Smooth muscle cell (in vitro differentiated cells): Measurements from ENCODE around the gene PDE1A. TPM values are rescaled to one million over a fixed set of nuclear protein-coding genes. Genes with fewer than 3 reads are reported as not detected.

Source experiments
- DNase-seq: peaks from one replicate; lab custom pipeline; 2025; ENCODE audit not compliant: unreplicated experiment; lab: John Stamatoyannopoulos, UW
- H2AFZ ChIP-seq: fragments of 200-600 bp; sonication (generic); 2 replicates; pipeline ENCODE4 v1.6.0; 2016; ENCODE audit warnings: antibody characterized with exemption, low read depth, mild to moderate bottlenecking
- H3F3A ChIP-seq: fragments of 200-600 bp; sonication (generic); 2 replicates; pipeline ENCODE4 v1.6.0; 2017; ENCODE audit warnings: antibody characterized with exemption, low read depth
- H3K27ac ChIP-seq: fragments of 200-600 bp; sonication (generic); 2 replicates; pipeline ENCODE4 v1.5.1; 2016; ENCODE audit warnings: low read depth, mild to moderate bottlenecking
- H3K27me3 ChIP-seq: fragments of 200-600 bp; sonication (generic); 2 replicates; pipeline ENCODE4 v1.6.1; 2016; ENCODE audit warnings: low read depth, mild to moderate bottlenecking
- H3K36me3 ChIP-seq: fragments of 200-600 bp; sonication (generic); 2 replicates; pipeline ENCODE4 v1.5.1; 2016; ENCODE audit warnings: low read depth
- H3K4me1 ChIP-seq: fragments of 200-600 bp; sonication (generic); 2 replicates; pipeline ENCODE4 v1.5.1; 2016; ENCODE audit warnings: low read depth
- H3K4me2 ChIP-seq: fragments of 200-600 bp; sonication (generic); 2 replicates; pipeline ENCODE4 v1.6.0; 2016; ENCODE audit warnings: mild to moderate bottlenecking
- H3K4me3 ChIP-seq: fragments of 200-600 bp; sonication (generic); 2 replicates; pipeline ENCODE4 v1.5.1; 2016; ENCODE audit warnings: mild to moderate bottlenecking
- H3K79me2 ChIP-seq: fragments of 200-600 bp; sonication (generic); 2 replicates; pipeline ENCODE4 v1.6.0; 2016; ENCODE audit warnings: low read depth, mild to moderate bottlenecking
- H3K9ac ChIP-seq: fragments of 200-600 bp; sonication (generic); 2 replicates; pipeline ENCODE4 v1.6.0; 2016; ENCODE audit warnings: low read depth
- H3K9me3 ChIP-seq: fragments of 200-600 bp; sonication (generic); replicated peaks from 2 replicates; pipeline ENCODE4 v1.5.1; 2016; ENCODE audit warnings: low read depth
- H4K20me1 ChIP-seq: fragments of 200-600 bp; sonication (generic); 2 replicates; pipeline ENCODE4 v1.6.0; 2016; ENCODE audit warnings: low read depth
- WGBS: methylation state at CpG from one replicate; pipeline ENCODE4 v1.1.7; 2016; ENCODE audit warnings: low lambda C conversion rate; 5-methylcytosine and 5-hydroxymethylcytosine counted together
- polyA plus RNA-seq: library from polyadenylated mRNA; unstranded; fragments of >200 nt; fragmentation: Nextera tagmentation; extraction: Ambion mirVana; gene quantifications from 2 replicates; pipeline ENCODE4 v1.2.1, GENCODE V29; 2016
- total RNA-seq: library from RNA; depleted of rRNA; stranded (reverse); fragments of >200 nt; gene quantifications from 2 replicates; pipeline ENCODE4 v1.2.3, GENCODE V29; 2014
- TF ChIP-seq, protein P1 (sequence below): fragments of 200-600 bp; sonication (generic); IDR thresholded peaks from 2 replicates; pipeline ENCODE4 v1.5.1; 2017; ENCODE audit warnings: borderline replicate concordance, mild to moderate bottlenecking, antibody characterized with exemption; ENCODE audit not compliant: insufficient read depth, poor library complexity, severe bottlenecking

Gene PDE1A
- total and polyA plus RNA-seq, 2 experiments from 2014 or later = 0.58 to 0.96 TPM

DNA sequence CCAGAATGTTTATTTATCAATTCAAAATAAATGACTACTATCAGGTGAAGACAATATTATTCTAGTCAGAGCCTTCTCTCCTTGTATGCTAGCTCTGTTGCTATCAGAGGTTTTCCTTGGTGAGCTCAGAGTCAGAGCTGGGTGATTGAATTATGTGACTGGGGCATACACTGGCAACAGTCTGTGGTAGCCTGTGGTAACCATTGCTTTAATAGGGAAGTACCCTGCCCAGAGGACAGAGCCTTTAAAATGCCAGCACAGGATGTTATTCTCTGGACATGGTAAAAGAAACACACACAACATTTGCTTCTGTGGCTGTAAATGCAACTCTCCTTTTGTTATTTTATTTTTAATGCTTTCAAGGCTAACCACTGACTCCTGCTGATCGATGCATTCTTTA is 316.5 kb downstream of the PDE1A start:
- Histone ChIP-seq H3K9me3 (no peaks in the 10 kb centered on the region), H3K9ac (no peak overlapping the region), H3K27ac (no peak overlapping the region), H3K27me3 (no peaks in the 10 kb centered on the region), H2AFZ (no peak overlapping the region), H3K4me1 (no peaks in the 10 kb centered on the region), H3K36me3 (no peaks in the 10 kb centered on the region), H3K4me2 (no peak overlapping the region), H3F3A (no peaks in the 10 kb centered on the region), H3K79me2 (no peaks in the 10 kb centered on the region), H3K4me3 (no peak overlapping the region), H4K20me1 (no peaks in the 10 kb centered on the region)
- WGBS = 95% methylated on average over 1 of the region's 1 CpG
- no peak for DNase-seq
- TF ChIP-seq, protein P1, sequence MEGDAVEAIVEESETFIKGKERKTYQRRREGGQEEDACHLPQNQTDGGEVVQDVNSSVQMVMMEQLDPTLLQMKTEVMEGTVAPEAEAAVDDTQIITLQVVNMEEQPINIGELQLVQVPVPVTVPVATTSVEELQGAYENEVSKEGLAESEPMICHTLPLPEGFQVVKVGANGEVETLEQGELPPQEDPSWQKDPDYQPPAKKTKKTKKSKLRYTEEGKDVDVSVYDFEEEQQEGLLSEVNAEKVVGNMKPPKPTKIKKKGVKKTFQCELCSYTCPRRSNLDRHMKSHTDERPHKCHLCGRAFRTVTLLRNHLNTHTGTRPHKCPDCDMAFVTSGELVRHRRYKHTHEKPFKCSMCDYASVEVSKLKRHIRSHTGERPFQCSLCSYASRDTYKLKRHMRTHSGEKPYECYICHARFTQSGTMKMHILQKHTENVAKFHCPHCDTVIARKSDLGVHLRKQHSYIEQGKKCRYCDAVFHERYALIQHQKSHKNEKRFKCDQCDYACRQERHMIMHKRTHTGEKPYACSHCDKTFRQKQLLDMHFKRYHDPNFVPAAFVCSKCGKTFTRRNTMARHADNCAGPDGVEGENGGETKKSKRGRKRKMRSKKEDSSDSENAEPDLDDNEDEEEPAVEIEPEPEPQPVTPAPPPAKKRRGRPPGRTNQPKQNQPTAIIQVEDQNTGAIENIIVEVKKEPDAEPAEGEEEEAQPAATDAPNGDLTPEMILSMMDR = no peak

DNA sequence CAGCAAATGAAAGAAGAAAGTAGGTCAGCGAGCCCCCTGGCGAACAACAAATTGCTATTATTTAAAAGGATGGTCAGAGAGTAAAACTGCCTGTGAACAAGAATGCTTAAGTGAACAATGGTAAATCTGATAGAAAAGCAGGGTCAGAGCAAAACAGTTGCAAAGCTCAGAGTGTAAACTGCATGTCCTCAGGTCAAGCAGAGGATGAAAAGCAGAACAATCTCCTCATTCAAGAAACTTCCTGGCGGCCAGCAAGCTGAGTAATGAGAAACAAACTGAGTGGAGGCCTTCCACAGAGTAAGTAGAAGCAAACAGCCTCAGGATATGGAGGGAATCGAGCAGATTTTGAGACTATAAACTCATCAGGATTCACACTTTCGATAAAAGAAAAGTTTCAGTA is 323.3 kb downstream of the PDE1A start:
- Histone ChIP-seq H3K79me2 (no peaks in the 10 kb centered on the region), H3K4me1 (peaks cover 5% of the 10 kb centered on the region), H3K9ac (no peak overlapping the region), H3K4me3 (no peak overlapping the region), H3K4me2 (no peak overlapping the region), H3K27ac (no peak overlapping the region), H3K27me3 (no peaks in the 10 kb centered on the region), H3K36me3 (no peaks in the 10 kb centered on the region), H4K20me1 (no peaks in the 10 kb centered on the region), H2AFZ (peak overlapping the region; percentile 43), H3F3A (no peaks in the 10 kb centered on the region), H3K9me3 (no peaks in the 10 kb centered on the region)
- WGBS = 62% methylated on average over 5 of the region's 5 CpGs
- DNase-seq = no peak
- TF ChIP-seq, protein P1 = no peak

DNA sequence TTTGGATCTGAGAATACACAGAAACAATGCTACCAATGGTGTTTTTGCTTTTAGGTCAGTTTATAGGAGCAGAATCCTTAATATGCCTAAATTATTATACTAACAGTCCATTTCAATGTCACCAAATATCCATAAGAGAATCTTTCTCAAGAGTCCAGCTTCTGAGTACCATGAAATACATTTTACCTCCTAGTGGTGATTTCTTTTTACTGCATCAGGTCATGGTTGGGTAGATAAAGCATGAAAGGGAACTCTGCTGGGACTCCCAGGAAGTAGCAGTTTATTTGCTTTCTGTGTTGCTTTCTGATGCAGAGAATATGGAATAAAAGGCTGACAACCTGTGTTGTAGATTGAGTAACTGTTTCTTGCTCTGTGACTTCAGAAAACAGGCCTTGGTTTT is 325.6 kb downstream of the PDE1A start:
- no peak for DNase-seq
- no peaks in the 10 kb centered on the region for H3K27me3 ChIP-seq
- peaks cover 5% of the 10 kb centered on the region for H3K4me1 ChIP-seq
- H3K4me3 ChIP-seq = no peak overlapping the region
- H3K79me2 ChIP-seq = no peaks in the 10 kb centered on the region
- H2AFZ ChIP-seq = peak overlapping the region; percentile 49
- H3K36me3 ChIP-seq = no peaks in the 10 kb centered on the region
- no peaks in the 10 kb centered on the region for H3F3A ChIP-seq
- TF ChIP-seq, protein P1 = peak; percentile 26
- H3K4me2 ChIP-seq = no peak overlapping the region
- H4K20me1 ChIP-seq = no peaks in the 10 kb centered on the region
- no peak overlapping the region for H3K9ac ChIP-seq
- no peak overlapping the region for H3K27ac ChIP-seq
- H3K9me3 ChIP-seq = no peaks in the 10 kb centered on the region

DNA sequence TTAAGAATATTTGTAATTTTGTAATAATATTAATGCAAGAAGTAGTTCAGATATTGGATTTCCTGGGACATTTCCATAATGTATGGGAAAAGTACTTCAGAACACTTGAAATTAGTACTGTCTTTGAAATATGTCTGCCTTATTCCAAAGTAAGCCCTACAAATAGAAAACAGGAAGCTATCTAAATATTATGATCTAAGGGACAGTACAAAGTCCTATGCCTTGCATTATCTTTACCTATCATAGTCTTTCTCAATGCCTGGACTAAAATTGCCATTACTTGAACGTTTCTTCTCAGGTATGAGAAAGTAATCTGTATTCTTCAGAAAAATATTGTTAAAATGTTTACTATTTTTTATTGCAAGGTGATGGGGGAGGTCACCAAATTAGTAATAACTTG is 328.2 kb downstream of the PDE1A start:
- Histone ChIP-seq H2AFZ (no peak overlapping the region), H3K9ac (no peak overlapping the region), H3F3A (no peaks in the 10 kb centered on the region), H3K27me3 (no peaks in the 10 kb centered on the region), H3K27ac (no peak overlapping the region), H3K4me1 (peaks cover 3% of the 10 kb centered on the region), H3K4me3 (no peak overlapping the region), H4K20me1 (no peaks in the 10 kb centered on the region), H3K79me2 (no peaks in the 10 kb centered on the region), H3K4me2 (no peak overlapping the region), H3K9me3 (no peaks in the 10 kb centered on the region), H3K36me3 (no peaks in the 10 kb centered on the region)
- no peak for DNase-seq
- WGBS = 72% methylated on average over 1 of the region's 1 CpG
- TF ChIP-seq, protein P1 = no peak
